GM18498 (cell line): ENCODE measurements around the gene SOWAHA.

ENCODE experiments used
- ATAC-seq: cut with Tn5 transposase; IDR thresholded peaks from one replicate; pipeline ENCODE4 v1.9.1; 2021; ENCODE audit warnings: mild to moderate bottlenecking, moderate library complexity; ENCODE audit not compliant: unreplicated experiment

The SOWAHA gene

DNA sequence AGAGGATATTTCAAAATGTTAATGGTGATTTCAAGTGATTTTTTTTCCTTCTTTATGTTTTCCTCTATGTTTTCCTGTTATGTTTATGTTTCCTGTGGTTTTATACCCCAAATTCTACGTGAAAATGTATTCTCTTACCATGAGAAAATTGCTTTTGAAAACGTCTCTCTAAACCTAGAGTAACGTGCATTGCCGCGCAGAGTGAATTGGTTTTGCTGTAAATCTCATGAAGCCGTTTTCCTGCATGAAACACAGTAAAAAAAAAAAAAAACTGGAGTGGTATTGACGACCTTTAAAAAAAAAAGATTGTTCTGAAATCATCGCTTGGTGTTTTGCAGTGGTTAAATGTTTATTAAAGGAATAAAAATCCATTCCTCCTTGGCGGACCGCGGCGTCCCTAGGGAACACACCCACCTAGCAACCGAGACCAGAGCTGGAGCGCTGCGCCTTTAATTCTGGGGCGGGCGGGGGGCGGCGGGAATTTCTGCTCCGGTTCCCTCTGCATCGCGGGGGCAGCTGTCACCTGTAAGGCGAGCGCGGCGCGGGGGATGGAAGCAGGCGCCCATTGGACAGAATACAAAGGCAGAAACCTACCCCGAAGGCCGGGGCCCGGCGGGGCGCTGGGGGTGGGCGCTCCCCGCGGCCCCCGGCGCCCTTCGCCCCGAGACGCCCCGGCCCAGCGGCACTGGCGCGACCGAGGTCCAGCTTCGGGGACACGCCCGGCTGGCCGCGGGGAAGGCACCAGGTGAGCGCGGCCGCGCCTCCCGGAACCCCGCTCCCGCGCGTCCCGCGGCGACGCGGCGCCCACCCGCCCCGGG, at the start of gene SOWAHA:
SOWAHA (plus strand) TSS at position 522 of the 818 bp plus-strand sequence. CDS start 320 bp downstream, outside the sequence.
- no peak for ATAC-seq

DNA sequence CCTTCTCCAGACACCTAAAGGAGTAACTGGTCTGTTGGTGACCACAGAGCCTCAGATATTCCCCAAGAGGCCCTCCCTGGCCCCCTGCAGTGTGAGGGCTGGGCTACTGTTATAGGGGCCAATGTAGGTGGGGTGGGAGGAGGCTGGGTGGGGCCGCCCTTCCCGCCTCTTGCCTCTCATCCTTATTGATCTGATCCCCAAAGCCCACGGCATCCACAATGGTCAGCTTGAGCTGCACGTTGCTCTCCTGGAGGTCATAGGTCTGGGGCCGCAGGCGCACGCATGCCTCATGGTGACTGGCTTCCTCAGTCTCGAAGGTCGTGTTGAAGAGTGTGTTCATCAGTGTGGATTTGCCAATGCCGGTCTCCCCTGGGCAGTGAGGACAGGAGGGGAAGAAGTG, 49.1 kb upstream of the SOWAHA start:
- ATAC-seq, result no peak

DNA sequence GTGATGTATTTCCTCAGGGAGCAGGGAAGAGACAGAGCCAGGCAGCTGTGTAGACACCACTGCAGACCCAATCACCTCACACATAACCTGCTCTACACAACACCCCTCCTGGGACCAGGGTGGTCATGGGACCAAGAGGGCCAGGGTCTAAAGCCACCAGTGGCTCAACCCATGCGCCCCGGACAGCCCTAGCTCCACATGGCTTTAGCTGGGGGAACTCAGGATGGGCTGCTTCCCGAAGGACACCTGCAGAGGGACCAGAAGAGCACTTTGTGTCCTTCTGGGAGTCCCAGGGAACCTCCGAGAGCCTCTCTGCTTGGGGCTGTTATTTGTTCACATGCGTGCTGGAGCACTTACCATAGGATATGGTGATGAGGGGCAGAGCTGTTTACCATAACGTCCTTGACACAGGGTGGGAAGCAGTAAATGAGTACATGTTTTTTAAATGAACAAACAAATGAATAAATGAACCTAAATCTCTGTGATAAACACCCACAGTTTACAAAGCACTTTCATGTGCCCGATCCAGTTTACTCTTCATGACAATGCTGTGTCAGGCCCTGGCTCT, 48.3 kb upstream of the SOWAHA start:
- no peak for ATAC-seq

DNA sequence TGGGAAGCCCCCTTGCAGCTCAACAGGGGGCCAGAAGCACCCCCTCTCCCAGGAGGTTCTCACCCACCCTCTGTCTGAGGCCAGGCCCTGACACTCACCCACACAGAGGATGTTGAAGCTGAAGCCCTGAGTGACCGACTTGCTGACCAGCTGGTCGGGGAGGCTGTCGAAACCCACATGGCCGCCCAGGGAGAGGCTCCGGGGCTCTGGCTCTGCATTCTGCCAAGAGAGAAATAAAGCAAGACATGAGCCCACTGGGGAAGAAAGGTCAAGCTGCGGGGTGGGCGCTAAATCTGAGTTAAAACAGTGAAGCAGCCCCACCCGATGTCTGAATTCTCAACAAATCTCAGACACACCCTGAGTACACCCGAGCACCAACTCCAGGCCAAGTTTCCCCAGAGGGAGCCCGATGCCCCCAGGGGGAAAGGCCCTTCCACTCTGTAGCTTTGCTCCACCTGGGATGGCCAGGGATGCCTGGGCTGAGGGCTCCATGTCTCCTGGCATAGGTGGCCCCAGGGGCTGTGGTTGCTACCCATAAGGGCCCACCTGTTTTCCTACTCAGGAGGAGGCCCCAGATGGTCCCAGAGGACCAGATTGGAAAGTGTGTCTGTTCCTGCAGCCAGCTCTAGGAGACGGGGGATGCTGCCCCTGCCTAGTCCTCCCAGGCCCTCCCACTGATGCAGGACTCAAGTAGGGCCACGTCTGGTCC, 47.6 kb upstream of the SOWAHA start:
- no peak for ATAC-seq

DNA sequence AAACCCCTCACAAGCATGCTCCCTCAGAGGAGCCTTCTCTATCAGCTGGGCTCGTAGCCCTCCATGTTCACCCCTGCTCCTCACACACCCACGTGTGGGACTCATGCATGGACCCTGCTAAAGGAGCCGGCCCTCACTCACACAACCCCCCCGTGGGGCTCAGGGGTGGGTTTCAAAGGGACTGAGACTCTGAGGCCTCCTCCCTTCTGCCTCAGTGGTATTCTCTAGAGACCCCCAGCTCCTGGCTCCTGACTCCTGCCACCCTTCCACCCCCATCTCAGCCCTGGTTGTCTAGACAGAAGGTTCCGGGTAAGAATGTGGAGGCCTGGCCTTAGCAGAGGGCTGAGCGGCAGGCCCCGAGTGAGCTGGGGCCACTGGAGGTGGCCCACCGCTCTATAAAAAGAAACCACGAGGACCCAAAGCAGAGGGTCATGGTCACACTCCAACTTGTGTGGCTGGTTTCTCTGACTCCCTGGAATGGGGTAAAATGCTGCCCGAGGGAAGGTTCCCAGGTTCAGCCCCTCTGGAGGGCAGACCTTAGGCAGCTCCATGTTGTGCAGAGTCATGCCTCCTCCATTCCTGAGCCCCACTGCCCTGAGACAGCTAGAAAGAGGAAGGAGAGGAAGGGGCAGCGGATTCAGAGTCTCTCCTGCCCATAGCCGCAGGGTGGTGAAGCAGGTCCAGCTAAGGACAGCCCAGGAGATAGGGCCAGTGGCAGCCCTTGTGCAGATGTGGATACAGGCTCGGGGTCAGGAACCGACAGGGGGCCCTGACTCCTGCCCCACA, 46.9 kb upstream of the SOWAHA start:
- no peak for ATAC-seq

DNA sequence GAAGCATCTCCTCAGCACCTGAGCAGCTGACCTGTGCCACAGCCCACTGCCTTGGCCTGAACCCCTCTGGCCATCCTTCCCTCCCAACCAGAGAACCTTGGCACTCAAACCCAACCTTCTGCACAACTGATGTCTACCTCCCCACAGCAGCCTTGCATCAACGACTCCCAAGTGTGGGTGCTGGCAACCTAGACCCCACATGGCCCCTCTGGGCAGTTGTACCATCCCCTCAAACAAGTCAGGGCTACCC, 46.4 kb upstream of the SOWAHA start:
- ATAC-seq, result no peak

DNA sequence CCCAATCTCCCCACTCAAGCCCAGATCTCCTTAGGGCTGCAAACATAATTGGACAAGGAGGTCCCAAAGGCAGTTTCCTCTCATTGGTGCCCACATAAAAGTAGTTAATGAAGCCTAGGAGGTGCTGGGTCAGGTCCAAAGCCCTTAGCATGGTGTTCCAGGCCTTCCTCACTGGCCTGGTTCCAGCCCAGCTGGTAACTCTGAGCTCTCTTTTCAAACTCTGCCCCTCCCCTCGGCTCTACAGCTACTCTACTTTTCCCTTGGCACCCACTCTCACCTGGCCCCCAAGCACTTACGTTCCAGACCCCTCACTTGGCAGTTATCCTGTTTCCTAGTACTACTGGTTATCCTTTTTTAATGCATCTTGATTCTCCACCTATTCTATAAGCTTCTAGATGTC, 46.0 kb upstream of the SOWAHA start:
- no peak for ATAC-seq

DNA sequence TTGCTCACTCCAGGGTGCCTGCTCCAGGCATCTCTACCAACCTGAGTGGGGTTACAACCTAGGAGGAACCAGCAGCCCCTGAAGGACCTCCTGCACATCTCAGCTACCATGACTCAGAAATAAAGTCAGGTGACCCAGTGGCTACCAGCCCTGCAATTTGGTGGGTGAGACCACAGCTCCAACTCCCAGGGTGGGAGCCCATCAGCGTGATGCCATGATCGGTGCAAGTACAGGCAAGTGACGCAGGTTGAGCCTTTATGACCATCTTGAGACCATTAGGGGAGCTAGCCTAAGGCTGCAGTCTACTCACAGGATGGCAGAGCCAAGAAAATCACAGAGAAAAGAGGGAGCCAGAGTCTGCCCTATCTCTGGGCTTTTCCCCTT, 44.6 kb upstream of the SOWAHA start:
- ATAC-seq, result no peak

DNA sequence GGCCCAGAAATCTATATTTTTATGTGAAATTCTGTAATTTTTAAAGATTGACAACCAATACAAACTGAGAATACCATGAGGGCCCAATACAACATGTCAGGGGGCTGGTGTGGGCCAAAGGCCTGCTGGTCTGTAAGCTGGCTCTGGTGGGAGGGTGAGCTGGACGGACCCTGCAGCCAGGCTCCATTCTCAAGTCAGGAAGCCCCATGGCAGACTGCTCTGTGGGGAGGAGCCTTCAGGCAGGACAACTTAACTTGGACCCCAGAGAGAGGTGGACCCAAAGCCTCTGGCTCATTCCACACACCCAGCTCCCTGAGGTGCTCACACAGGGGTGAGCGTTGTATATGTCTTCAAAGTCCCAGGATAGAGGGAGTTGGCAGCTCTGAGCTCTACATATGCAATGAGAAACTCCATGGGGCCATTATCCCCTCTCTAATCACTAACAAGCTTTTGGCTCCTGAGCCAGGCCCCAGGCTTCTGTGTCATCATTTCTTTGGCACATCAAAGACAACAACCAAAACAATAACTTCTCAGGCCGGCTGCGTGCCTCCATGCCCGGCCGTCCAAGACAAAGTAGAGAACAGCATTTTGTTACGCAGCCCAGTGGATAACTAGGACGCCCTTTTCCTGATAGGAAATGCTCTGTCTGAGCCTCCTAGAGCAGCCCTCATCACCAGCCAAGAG, 42.5 kb upstream of the SOWAHA start:
- no peak for ATAC-seq

DNA sequence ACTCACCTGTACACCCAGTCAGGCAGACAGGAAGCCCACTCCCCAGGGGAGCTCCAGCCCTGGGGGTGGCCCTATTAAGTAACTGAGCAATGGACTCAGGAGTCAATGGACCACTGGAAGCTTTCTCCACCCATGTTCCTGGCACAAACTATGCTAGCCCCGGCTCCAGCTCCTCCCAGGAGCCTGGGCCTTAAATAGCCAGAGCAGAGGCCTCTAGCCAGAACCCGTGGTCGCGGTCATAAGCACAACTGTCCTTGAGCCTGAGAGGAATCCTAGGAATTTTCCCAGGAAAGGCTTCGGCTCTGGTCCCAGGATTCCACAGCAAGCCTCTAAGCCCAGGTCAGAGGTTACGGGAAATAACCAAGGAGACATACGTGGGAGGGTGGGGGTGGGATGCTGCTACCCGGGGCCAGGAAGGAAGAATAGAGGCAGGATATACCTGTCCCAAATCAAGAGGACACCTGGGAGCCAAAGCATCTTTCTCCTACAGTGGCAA, 41.6 kb upstream of the SOWAHA start:
- no peak for ATAC-seq

DNA sequence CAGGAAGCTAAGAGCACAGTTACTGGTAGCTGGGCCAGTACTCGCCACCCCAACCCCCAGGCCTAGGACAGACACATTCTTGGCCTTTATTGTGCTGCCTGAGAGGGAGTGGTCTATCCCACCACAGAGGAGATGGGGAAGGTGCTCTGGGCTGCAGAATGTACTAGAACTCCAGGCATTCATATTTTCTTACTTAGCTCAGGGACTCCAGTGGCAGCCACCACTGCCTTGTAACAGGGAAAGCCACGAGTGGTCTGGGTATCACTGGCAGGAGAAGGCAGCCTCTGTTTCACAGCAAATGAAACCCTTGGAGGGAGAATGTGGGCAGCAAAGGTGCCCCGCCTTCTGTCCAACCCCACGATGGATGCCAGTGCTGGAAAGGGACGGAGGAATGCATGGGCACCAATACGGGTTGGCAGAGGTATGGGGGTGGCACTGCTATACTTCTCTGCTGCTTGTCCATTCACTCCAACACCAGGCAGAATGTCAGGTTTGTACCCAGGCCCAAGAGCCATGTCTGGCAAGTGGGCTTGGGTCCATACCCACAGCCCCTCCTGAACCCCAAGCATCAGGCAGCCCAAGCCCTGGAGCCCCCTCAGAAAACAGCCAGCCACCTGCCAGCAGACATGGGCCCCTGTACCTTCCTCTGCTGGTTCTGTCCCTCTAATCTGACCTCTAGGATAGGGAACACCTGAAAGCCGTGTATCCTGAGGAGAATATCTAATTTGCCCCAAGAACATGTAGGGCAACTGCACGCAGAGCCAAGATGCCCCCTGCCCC, 40.6 kb upstream of the SOWAHA start:
- ATAC-seq, result no peak

DNA sequence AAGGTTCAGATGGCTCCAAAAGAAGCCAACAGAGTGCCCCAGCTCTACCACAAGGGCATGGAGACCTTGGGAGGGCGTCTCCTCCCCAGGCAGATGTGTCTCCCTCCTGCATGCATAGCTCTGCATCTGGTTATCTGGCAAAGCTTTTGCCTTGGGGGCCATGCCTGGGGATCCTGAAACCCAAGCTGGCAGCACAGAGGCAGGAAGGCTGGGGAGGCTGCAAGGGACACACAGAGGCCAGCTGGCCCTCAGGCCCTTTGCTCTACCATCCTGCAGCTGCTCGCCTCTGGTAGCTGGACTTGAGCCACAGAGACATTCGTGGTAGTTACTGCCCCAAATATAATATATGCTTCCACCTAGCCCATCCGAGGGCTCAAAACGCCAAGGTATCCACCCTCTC, 40.0 kb upstream of the SOWAHA start:
- ATAC-seq, result no peak

DNA sequence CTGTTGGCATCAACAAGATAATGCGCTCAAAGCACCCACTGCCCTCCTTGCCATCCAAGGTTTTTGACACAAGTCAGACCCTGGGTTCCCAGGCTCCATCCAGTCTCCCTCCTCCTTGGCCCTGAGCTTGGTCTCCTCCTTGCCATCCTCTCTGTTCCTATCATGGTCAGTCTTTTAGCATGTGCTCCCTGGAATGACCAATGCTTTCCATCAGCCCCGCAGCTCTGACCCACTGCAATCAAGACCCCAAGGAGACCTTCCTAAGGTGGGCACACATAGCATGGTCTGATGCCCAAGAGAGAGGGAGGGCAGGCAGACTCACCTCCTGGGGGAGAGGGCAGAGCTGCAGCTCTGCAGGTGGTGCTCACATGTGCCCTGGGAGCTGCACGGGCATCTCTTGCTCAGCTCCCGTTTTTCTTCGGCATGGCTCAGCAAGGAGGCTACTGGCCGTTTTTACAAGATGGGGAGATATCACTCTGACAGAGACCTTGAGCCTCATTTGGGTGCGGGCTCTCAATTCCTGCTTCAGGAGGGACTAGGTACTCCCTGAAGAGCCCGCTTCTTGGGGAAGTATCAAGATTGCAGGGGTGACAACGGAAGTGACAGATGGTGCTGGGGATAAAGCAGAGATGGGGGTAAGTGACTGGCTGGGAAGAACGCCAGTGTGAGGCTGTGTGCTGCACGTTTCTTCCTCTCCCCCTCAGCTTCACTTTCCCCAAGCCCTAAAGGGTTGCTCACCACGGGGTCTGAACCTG, 39.3 kb upstream of the SOWAHA start:
- no peak for ATAC-seq

DNA sequence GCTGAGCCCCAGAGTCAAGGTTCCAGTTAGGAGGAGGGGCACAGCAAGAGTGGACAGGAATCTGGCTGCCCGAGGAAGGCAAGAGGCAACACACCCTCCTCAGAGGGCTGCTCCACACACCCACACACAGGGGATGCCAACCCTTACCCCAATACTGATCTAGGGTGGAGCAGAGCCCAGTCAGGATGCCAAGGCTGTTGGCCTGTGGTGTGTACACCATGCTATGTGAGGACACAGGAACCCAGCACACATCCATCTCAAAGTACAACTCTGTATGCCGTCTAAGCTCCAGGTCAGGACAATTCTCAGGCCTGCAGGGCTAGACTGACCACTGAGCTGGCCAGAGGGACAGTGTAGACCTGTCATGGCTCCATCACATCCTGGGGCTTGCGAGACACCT, 38.7 kb upstream of the SOWAHA start:
- ATAC-seq, result no peak

DNA sequence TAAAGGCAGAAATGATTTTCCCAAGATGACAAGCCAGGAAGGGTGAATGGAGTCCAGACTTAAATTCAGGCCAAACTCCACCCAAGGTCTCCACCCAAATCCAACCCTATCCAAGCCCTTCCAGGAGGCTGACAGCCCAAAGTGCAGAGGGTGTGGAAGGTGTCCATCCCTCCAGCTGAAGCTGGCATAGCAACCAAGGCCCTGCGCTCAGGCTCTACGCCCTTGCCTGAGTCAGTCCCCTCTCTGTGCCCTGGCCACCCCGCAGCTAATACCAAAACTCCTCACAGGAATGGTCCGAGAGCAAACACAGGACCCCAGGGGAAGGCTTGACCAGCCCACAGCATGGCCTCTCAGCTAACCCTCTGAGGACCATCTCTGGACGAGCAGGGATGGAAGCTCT, 38.2 kb upstream of the SOWAHA start:
- no peak for ATAC-seq

DNA sequence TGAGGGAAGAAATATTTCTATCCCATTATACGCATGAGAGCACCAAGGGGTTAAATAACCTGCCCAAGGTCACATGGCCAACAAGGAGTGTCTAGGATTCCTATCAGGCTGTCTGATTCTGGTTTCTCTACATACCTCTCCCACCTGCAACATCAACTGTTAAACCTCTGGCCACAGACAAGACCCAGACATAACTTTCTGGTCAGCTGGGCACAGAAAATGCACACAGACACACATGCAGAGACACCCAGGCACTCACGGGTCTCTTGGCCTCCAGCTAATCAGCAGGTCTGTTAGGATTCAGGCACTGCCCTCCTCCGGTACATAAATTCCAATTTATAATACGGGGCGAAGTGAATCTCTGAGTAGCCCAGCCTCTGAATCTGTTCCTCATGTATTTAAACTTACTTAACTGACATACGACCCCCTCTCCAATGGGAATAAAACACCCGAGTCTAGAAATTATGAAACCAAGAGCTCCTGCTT, 37.6 kb upstream of the SOWAHA start:
- ATAC-seq, result no peak

DNA sequence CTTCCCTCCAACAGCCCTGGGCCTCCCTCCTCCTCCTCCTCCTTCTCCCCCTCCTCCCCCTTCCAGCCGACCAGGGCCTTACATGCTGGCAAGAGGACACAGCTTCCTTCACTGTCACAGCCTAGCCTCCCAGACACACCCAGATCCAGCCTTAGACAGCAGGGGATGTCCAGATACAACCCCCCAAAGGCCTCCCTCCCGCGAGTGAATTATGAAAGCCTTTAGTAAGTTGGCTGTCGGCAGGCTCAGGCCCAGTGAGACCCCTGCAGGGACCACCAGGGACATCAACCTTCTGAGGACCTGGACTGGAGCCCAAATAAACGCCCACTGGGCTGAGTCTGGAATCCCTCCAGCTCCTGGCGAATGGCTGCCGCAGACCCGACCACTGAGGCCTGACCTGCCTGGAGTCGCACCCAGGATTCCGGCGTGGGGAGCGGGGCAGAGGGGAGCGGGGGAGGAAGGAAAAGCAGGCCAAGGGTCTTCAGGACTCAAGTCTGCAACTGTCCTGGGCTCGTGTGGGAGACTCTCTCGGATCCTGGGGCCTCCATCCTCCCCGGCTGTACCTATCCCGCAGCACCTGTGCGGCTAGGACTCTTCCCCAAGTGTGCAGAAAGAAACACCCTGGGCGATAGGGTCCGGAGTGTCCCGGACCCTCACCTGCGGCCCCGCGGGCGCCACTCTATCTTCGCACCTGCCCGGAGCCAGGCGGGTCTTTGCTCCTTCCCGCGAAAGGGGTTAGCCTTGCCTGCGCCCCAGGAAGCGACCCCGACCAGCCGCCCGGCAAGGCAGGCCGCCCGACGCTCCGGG, 36.8 kb upstream of the SOWAHA start:
- ATAC-seq, result peak; percentile 24

DNA sequence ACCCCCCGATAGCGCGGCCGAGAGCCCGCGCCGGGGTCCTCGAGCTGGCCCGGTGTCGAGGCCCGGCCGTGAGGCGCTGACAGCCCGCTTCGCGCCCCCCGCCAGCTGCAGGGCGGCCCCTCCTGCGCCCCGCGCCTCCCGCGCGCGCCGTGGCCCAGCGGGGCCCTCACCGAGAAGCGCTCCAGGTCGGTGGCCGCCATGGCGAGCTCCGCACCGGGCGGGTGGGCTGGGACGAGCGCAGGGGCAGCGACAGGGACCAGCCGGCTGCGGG, 36.2 kb upstream of the SOWAHA start:
- ATAC-seq, result no peak
